Astrocyte of the cerebellum (primary cell): ENCODE results near the gene ANKRD11.

Source experiments
- DNase-seq: peaks from one replicate; pipeline ENCODE4 v3.0.0-alpha.2; 2011; ENCODE audit warnings: low read depth
- H3K4me3 ChIP-seq: 2 replicates; pipeline ENCODE4 v1.5.1; 2011; ENCODE audit warnings: mild to moderate bottlenecking, low read depth, low read length, moderate library complexity
- in situ Hi-C: cut with HindIII; loops from 2 replicates; pipeline ENCODE4 v1.10.0; 2017; ENCODE audit warnings: low sequenced_read_pairs
- TF ChIP-seq, protein P1 (sequence below): IDR thresholded peaks from 2 replicates; pipeline ENCODE4 v1.5.1; 2012; ENCODE audit warnings: low read length, low read depth, moderate library complexity, mild to moderate bottlenecking; ENCODE audit errors: missing control alignments

ANKRD11 gene

DNA sequence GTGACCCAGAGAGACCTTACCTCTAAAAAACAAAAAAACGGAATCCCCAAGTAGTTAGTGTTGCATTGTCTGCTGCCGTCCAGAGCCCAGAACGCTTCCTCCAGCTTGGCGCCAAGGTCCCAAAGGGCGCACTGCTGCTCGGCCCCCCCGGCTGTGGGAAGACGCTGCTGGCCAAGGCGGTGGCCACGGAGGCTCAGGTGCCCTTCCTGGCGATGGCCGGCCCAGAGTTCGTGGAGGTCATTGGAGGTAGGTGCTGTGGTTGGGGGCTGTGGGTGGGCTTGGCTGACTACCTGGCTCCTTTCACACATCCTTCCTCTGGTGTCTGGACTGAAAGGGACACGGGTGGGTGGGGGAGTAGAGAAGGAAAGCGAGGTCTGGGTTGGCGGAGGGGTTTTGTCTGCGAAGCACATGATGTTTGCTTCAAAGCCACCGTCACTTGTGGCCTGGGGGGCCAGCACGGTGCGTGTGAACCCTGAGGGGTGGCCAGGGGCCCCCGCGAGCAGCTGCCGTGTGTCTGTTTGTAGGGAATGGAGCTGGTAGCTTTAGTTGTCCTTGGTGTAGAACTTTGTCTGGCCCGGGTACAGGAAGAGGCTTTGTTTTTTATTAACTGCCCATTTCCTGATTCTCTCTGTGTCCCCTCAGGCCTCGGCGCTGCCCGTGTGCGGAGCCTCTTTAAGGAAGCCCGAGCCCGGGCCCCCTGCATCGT is 41.6 kb upstream of the ANKRD11 start:
- TF ChIP-seq, protein P1, sequence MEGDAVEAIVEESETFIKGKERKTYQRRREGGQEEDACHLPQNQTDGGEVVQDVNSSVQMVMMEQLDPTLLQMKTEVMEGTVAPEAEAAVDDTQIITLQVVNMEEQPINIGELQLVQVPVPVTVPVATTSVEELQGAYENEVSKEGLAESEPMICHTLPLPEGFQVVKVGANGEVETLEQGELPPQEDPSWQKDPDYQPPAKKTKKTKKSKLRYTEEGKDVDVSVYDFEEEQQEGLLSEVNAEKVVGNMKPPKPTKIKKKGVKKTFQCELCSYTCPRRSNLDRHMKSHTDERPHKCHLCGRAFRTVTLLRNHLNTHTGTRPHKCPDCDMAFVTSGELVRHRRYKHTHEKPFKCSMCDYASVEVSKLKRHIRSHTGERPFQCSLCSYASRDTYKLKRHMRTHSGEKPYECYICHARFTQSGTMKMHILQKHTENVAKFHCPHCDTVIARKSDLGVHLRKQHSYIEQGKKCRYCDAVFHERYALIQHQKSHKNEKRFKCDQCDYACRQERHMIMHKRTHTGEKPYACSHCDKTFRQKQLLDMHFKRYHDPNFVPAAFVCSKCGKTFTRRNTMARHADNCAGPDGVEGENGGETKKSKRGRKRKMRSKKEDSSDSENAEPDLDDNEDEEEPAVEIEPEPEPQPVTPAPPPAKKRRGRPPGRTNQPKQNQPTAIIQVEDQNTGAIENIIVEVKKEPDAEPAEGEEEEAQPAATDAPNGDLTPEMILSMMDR: no peak
- H3K4me3 ChIP-seq: no peak overlapping the region
- in situ Hi-C loops: no loop called here
- no peak for DNase-seq

DNA sequence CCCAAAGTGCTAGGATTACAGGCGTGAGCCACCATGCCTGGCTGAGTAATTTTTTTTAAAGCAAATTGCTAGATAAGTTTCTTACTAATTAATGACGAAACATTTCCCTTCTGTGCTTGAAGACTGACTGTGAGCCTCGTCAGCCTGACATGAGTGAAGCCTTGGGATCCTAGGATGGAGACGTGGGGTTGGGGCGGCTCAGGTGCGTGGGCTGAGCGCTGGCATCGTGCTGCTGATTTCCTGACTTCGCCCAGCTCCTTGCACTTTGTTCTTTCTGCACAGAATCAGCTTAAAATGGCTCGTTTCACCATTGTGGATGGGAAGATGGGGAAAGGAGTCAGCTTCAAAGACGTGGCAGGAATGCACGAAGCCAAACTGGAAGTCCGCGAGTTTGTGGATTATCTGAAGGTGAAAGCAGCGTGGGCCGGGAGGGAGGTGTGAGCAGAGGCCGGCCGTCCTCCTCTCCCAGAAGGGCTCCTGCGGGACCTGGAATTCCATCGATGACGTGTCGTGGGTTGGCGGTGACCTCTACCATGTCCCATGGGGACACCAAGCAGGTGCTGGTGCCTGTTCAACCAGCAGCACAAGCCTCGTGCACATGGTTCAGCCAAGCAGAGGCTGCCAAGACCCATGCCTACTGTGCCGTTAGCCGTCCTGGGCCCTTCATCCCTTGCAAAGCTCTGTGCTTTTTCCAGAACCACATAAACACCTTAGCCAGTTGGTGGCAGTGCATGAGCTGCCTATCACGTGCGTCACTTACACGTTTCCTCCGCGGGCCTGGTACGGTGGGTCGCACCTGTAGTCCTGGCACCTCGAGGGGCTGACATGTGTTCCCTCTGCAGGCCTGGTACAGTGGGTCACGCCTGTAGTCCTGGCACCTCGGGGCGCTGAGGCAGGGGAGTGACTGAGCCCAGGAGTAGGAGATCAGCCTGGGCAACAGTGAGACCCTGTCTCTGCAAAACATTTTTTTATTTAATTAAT is 40.3 kb upstream of the ANKRD11 start:
- no peak overlapping the region for H3K4me3 ChIP-seq
- TF ChIP-seq, protein P1: no peak
- DNase-seq: no peak
- in situ Hi-C loops: no loop called here

DNA sequence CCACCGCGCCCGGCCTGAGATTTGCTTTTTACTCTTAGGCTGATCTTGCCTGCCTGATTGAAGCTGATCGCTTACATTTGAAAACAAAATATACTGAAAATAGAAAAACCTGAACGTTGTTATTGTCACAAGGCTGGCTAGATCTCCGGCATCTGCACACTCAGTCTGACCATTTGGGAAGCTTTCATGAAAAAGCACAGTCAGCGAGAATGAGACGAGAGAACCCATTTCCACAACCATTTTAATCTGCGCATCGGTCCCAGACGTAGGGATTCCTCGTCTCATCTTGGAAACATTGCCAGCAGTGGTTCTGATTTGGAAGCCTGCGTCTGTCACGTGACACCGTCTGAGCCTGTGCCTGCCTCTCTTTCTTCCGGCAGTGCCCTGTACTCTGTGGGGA is 38.7 kb upstream of the ANKRD11 start:
- no peak overlapping the region for H3K4me3 ChIP-seq
- no peak for DNase-seq
- TF ChIP-seq, protein P1: no peak
- in situ Hi-C loops: no loop called here

DNA sequence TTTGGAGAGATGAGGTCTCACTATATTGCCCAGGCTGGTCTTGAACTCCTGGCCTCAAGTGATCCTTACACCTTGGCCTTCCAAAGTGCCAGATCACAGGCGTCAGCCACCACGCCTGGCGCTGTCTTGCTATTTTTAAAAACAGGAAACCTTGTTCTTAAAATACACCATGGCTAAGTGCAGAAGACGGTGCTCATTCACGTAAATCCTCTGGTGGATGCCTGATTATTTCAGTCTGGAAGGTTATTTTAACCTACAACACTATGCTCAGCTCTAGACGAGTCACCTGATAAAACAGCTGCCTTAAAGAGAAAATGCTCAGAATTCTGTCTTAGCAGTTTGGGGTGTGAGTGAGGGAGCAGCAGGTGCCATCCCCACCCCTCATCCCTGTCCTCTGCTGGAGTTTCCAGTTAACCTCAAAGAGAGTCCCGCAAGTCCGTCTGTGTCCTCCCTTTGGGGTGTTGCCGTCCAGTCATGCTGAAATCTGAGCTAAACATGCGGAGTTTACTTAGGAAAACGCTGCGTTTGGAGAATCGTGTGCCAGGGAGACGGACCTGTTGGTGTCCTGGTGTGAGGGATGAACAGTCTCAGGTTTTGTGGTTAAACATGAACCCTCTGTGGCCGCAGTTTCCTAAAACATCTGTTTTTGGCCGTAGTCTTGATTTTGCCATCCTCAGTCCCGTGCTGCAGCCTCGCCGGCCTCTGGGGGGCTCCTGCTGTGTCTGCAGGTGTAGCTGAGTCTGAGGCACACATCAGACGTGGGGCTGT is 35.0 kb upstream of the ANKRD11 start:
- in situ Hi-C loops: no loop called here
- TF ChIP-seq, protein P1: peak; percentile 7
- no peak for DNase-seq
- no peak overlapping the region for H3K4me3 ChIP-seq

DNA sequence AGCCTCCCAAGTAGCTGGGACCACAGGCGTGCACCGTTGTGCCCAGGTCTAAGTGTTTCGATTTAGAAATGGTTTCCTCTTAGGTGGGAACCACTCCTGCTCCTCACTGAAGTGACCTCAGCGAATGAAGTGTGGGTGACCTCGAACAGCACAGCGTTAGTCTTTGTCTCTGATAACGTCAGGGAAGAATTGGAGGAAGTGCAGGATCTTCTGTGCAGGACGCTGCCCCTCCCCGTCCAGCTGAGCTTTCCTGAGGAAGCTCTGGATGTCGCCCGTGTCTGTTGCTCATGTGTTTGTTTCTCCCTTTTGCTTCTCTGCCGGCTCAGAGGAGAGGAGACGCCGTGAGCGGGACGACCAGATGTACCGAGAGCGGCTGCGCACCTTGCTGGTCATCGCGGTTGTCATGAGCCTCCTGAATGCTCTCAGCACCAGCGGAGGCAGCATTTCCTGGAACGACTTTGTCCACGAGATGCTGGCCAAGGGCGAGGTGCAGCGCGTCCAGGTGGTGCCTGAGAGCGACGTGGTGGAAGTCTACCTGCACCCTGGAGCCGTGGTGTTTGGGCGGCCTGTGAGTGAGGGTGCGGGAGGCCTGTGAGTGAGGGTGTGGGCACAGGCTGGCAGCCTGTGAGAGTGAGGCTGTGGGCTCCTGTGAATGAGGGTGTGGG is 33.5 kb upstream of the ANKRD11 start:
- no peak overlapping the region for H3K4me3 ChIP-seq
- TF ChIP-seq, protein P1: no peak
- DNase-seq: no peak
- in situ Hi-C loops: loop anchor here (25.0 kb wide), 1 partner anchor 187 kb away; no protein-coding TSS in a partner anchor
